AG09319 (cell line): ENCODE measurements around the gene PIGQ.

Source experiments
- DNase-seq: peaks from one replicate; pipeline ENCODE4 v3.0.0-alpha.2; 2010; ENCODE audit warnings: low read depth; ENCODE audit errors: extremely low read depth
- CTCF ChIP-seq: IDR thresholded peaks from 2 replicates; pipeline ENCODE4 v1.5.1; 2011; ENCODE audit warnings: low read depth, mild to moderate bottlenecking, inconsistent platforms, low read length, moderate library complexity

Gene PIGQ

GRCh38 chr16:554640-555365 is 15.0 kb upstream of the PIGQ start:
- DNase-seq = peak; percentile 44
- no peak for TF ChIP-seq CTCF

GRCh38 chr16:555528-556473 is 14.0 kb upstream of the PIGQ start:
- no peak; the same call in 1 of the 2 replicates for TF ChIP-seq CTCF
- DNase-seq = no peak

- TF ChIP-seq CTCF = no peak
- no peak for DNase-seq
Observed at GRCh38 chr16:556474-557173, 13.1 kb upstream of the PIGQ start.

- no peak for TF ChIP-seq CTCF
- no peak for DNase-seq
Observed at GRCh38 chr16:557463-558297, 12.1 kb upstream of the PIGQ start.

GRCh38 chr16:558298-559020 is 11.3 kb upstream of the PIGQ start:
- no peak for TF ChIP-seq CTCF
- DNase-seq = no peak

GRCh38 chr16:559021-559380 is 10.8 kb upstream of the PIGQ start:
- no peak for TF ChIP-seq CTCF
- no peak for DNase-seq
